SK-N-SH treated with all-trans-retinoic acid at 6 μM for 48 hours (cell line): ENCODE measurements around the gene OST4.

Experiments
- CREB5 ChIP-seq: fragments of 250-450 bp; sonication (Bioruptor Pico); IDR thresholded peaks from 2 replicates; pipeline ENCODE4 v1.5.1; 2020; ENCODE audit warnings: low read depth, mild to moderate bottlenecking, moderate library complexity
- CSDC2 ChIP-seq: fragments of 250-450 bp; sonication (Bioruptor Pico); IDR thresholded peaks from 2 replicates; pipeline ENCODE4 v1.5.0; 2020; ENCODE audit warnings: mild to moderate bottlenecking, moderate library complexity
- RARB ChIP-seq: fragments of 250-450 bp; sonication (Bioruptor Pico); IDR thresholded peaks from 2 replicates; pipeline ENCODE4 v1.8.0; 2021; ENCODE audit warnings: mild to moderate bottlenecking, moderate library complexity
- SNAI2 ChIP-seq: fragments of 250-450 bp; sonication (Bioruptor Pico); IDR thresholded peaks from 2 replicates; pipeline ENCODE4 v1.5.0; 2020; ENCODE audit warnings: mild to moderate bottlenecking, moderate library complexity
- TF ChIP-seq, protein P1 (sequence below): fragments of 250-450 bp; sonication (Bioruptor Pico); IDR thresholded peaks from 2 replicates; pipeline ENCODE4 v1.8.0; 2020; ENCODE audit warnings: mild to moderate bottlenecking, moderate library complexity, borderline replicate concordance

DNA sequence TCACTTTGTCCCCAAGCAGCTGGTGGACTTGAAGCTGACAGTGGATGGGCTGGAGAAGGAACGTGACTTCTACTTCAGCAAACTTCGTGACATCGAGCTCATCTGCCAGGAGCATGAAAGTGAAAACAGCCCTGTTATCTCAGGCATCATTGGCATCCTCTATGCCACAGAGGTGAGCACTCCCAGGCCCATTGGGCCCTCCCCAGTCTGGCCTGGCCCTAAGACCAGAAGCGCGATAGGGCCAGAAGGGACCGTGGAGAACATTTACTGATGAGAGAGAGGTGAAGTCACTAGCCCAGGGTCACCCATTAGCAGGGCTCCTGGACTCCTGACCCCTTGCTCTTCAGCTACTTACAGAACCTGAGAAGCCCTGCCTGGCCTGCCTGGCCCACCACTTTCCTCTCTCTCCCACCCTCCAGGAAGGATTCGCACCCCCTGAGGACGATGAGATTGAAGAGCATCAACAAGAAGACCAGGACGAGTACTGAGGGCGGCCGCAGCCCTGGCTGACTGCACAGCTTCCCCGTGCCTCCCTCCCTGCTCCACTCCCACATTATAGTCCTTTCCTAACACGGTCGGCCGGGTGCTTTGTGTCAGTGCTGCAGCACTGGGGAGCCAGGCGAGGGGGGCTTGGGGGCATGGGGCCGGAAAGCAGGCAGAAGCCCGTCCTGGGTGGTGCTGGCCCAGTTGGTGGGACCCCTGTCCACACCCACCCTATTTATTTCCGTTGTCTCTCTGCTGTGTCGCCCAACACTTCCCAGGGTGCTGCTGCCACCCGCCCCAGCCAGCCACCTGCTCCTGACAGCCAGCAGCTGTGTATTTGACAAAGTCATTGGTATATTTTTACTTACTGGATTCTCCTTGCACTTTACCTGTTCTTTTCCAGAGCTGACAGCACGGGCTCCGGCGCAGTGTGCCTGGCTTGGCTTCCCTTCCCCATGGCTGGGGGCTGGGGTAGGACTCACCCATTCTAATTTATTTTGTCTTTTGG, 45.3 kb downstream of the OST4 start:
- TF ChIP-seq, protein P1, sequence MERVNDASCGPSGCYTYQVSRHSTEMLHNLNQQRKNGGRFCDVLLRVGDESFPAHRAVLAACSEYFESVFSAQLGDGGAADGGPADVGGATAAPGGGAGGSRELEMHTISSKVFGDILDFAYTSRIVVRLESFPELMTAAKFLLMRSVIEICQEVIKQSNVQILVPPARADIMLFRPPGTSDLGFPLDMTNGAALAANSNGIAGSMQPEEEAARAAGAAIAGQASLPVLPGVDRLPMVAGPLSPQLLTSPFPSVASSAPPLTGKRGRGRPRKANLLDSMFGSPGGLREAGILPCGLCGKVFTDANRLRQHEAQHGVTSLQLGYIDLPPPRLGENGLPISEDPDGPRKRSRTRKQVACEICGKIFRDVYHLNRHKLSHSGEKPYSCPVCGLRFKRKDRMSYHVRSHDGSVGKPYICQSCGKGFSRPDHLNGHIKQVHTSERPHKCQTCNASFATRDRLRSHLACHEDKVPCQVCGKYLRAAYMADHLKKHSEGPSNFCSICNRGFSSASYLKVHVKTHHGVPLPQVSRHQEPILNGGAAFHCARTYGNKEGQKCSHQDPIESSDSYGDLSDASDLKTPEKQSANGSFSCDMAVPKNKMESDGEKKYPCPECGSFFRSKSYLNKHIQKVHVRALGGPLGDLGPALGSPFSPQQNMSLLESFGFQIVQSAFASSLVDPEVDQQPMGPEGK (CRISPR knock-in tag), result no peak
- TF ChIP-seq CREB5 (CRISPR knock-in tag), result no peak
- TF ChIP-seq SNAI2 (CRISPR knock-in tag), result no peak
- TF ChIP-seq RARB, result no peak
- TF ChIP-seq CSDC2 (CRISPR knock-in tag), result no peak
